Measurements from ENCODE around the gene LNX1. TPM values are rescaled to one million over a fixed set of nuclear protein-coding genes. Genes with fewer than 3 reads are reported as not detected.

The LNX1 gene
- total and polyA plus RNA-seq, 5 donors from 2014 or later, result 0.25 to 0.42 (median 0.32) TPM; not detected in 1

- H3K4me3 Mint-ChIP-seq, result no peak overlapping the region
- no peak overlapping the region for H3K4me3 ChIP-seq (ENCODE audit: low read depth, low read length)
- H3K9me3 Mint-ChIP-seq, result peaks cover 0 to 5% (median 3%) of the 10 kb centered on the region in 7 donors
- H3K4me1 ChIP-seq (ENCODE audit: control insufficient read depth, insufficient read depth, low read length, poor library complexity, severe bottlenecking), result no peaks in the 10 kb centered on the region
- no peaks in the 10 kb centered on the region for H3K4me1 Mint-ChIP-seq
- no peaks in the 10 kb centered on the region for H3K27me3 ChIP-seq (ENCODE audit: control insufficient read depth, insufficient read depth, low read length)
- no peak overlapping the region for H3K27ac Mint-ChIP-seq
- H3K27ac ChIP-seq (ENCODE audit: insufficient read depth, low read length, poor library complexity, severe bottlenecking), result no peak overlapping the region
- no peaks in the 10 kb centered on the region for H3K36me3 Mint-ChIP-seq
- no peak for DNase-seq
- peaks cover 22% of the 10 kb centered on the region for H3K27me3 Mint-ChIP-seq
- ATAC-seq (ENCODE audit: low read depth in 2 of 2), result no peak
- H3K9me3 ChIP-seq (ENCODE audit: control insufficient read depth in 2 of 2, low read length in 2 of 2), result no peaks in the 10 kb centered on the region
- H3K36me3 ChIP-seq (ENCODE audit: control insufficient read depth, insufficient read depth, low read length), result no peaks in the 10 kb centered on the region
Measured at GRCh38 chr4:53545273-53545672, 46.0 kb downstream of the LNX1 start.

- no peaks in the 10 kb centered on the region for H3K36me3 ChIP-seq (ENCODE audit: control insufficient read depth, insufficient read depth, low read length)
- Mint-ChIP-seq H3K4me3 (no peak overlapping the region), H3K4me1 (no peaks in the 10 kb centered on the region), H3K27me3 (peaks cover 26% of the 10 kb centered on the region), H3K27ac (no peak overlapping the region), H3K9me3 (peaks cover 0 to 3% (median under 1%) of the 10 kb centered on the region in 7 donors), H3K36me3 (no peaks in the 10 kb centered on the region)
- no peaks in the 10 kb centered on the region for H3K9me3 ChIP-seq (ENCODE audit: control insufficient read depth in 2 of 2, low read length in 2 of 2)
- H3K27ac ChIP-seq (ENCODE audit: insufficient read depth, low read length, poor library complexity, severe bottlenecking), result no peak overlapping the region
- no peak overlapping the region for H3K4me3 ChIP-seq (ENCODE audit: low read depth, low read length)
- H3K4me1 ChIP-seq (ENCODE audit: control insufficient read depth, insufficient read depth, low read length, poor library complexity, severe bottlenecking), result no peaks in the 10 kb centered on the region
- ATAC-seq (ENCODE audit: low read depth in 2 of 2), result no peak
- DNase-seq, result no peak
- no peaks in the 10 kb centered on the region for H3K27me3 ChIP-seq (ENCODE audit: control insufficient read depth, insufficient read depth, low read length)
Measured at GRCh38 chr4:53543561-53543960, 47.7 kb downstream of the LNX1 start.

- Mint-ChIP-seq H3K4me1 (no peaks in the 10 kb centered on the region), H3K27me3 (peaks cover 18% of the 10 kb centered on the region), H3K27ac (no peak overlapping the region), H3K9me3 (peaks cover 0 to 1% (median 0%) of the 10 kb centered on the region in 7 donors), H3K4me3 (no peak overlapping the region), H3K36me3 (no peaks in the 10 kb centered on the region)
- Histone ChIP-seq H3K9me3 (ENCODE audit: control insufficient read depth in 2 of 2, low read length in 2 of 2) (no peaks in the 10 kb centered on the region), H3K36me3 (ENCODE audit: control insufficient read depth, insufficient read depth, low read length) (no peaks in the 10 kb centered on the region), H3K4me1 (ENCODE audit: control insufficient read depth, insufficient read depth, low read length, poor library complexity, severe bottlenecking) (no peaks in the 10 kb centered on the region), H3K4me3 (ENCODE audit: low read depth, low read length) (no peak overlapping the region), H3K27me3 (ENCODE audit: control insufficient read depth, insufficient read depth, low read length) (peaks cover 4% of the 10 kb centered on the region), H3K27ac (ENCODE audit: insufficient read depth, low read length, poor library complexity, severe bottlenecking) (no peak overlapping the region)
- ATAC-seq (ENCODE audit: low read depth in 2 of 2), result no peak
- DNase-seq, result no peak
Measured at GRCh38 chr4:53541577-53542206, 49.6 kb downstream of the LNX1 start.

- peaks cover 20% of the 10 kb centered on the region for H3K27me3 Mint-ChIP-seq
- no peak overlapping the region for H3K27ac Mint-ChIP-seq
- H3K36me3 Mint-ChIP-seq, result no peaks in the 10 kb centered on the region
- H3K9me3 ChIP-seq (ENCODE audit: control insufficient read depth in 2 of 2, low read length in 2 of 2), result no peaks in the 10 kb centered on the region
- no peaks in the 10 kb centered on the region for H3K4me1 Mint-ChIP-seq
- no peaks in the 10 kb centered on the region for H3K36me3 ChIP-seq (ENCODE audit: control insufficient read depth, insufficient read depth, low read length)
- H3K4me1 ChIP-seq (ENCODE audit: control insufficient read depth, insufficient read depth, low read length, poor library complexity, severe bottlenecking), result no peaks in the 10 kb centered on the region
- no peak overlapping the region for H3K4me3 Mint-ChIP-seq
- H3K9me3 Mint-ChIP-seq, result peaks cover 0 to 2% (median 0%) of the 10 kb centered on the region in 7 donors
- H3K27me3 ChIP-seq (ENCODE audit: control insufficient read depth, insufficient read depth, low read length), result peaks cover 4% of the 10 kb centered on the region
- ATAC-seq (ENCODE audit: low read depth in 2 of 2) (no peak), DNase-seq (no peak)
- no peak overlapping the region for H3K27ac ChIP-seq (ENCODE audit: insufficient read depth, low read length, poor library complexity, severe bottlenecking)
- no peak overlapping the region for H3K4me3 ChIP-seq (ENCODE audit: low read depth, low read length)
Measured at GRCh38 chr4:53538756-53539155, 52.5 kb downstream of the LNX1 start.

- ATAC-seq (ENCODE audit: low read depth in 2 of 2) (no peak), DNase-seq (no peak)
- Histone ChIP-seq H3K4me1 (ENCODE audit: control insufficient read depth, insufficient read depth, low read length, poor library complexity, severe bottlenecking) (no peaks in the 10 kb centered on the region), H3K27me3 (ENCODE audit: control insufficient read depth, insufficient read depth, low read length) (peaks cover 4% of the 10 kb centered on the region), H3K36me3 (ENCODE audit: control insufficient read depth, insufficient read depth, low read length) (no peaks in the 10 kb centered on the region), H3K9me3 (ENCODE audit: control insufficient read depth in 2 of 2, low read length in 2 of 2) (no peaks in the 10 kb centered on the region), H3K4me3 (ENCODE audit: low read depth, low read length) (no peak overlapping the region), H3K27ac (ENCODE audit: insufficient read depth, low read length, poor library complexity, severe bottlenecking) (no peak overlapping the region)
- Mint-ChIP-seq H3K4me3 (no peak overlapping the region), H3K4me1 (no peaks in the 10 kb centered on the region), H3K27ac (no peak overlapping the region), H3K27me3 (peaks cover 20% of the 10 kb centered on the region), H3K36me3 (no peaks in the 10 kb centered on the region), H3K9me3 (peaks cover 0 to 2% (median 0%) of the 10 kb centered on the region in 7 donors)
Measured at GRCh38 chr4:53537606-53538005, 53.7 kb downstream of the LNX1 start.

GRCh38 chr4:53536328-53536727 is 55.0 kb downstream of the LNX1 start:
- Histone ChIP-seq H3K4me1 (ENCODE audit: control insufficient read depth, insufficient read depth, low read length, poor library complexity, severe bottlenecking) (no peaks in the 10 kb centered on the region), H3K27ac (ENCODE audit: insufficient read depth, low read length, poor library complexity, severe bottlenecking) (no peak overlapping the region), H3K9me3 (ENCODE audit: control insufficient read depth in 2 of 2, low read length in 2 of 2) (no peaks in the 10 kb centered on the region), H3K4me3 (ENCODE audit: low read depth, low read length) (no peak overlapping the region), H3K36me3 (ENCODE audit: control insufficient read depth, insufficient read depth, low read length) (no peaks in the 10 kb centered on the region), H3K27me3 (ENCODE audit: control insufficient read depth, insufficient read depth, low read length) (peaks cover 4% of the 10 kb centered on the region)
- no peaks in the 10 kb centered on the region for H3K4me1 Mint-ChIP-seq
- ATAC-seq (ENCODE audit: low read depth in 2 of 2) (no peak), DNase-seq (no peak)
- no peak overlapping the region for H3K27ac Mint-ChIP-seq
- H3K36me3 Mint-ChIP-seq, result no peaks in the 10 kb centered on the region
- H3K4me3 Mint-ChIP-seq, result no peak overlapping the region
- H3K9me3 Mint-ChIP-seq, result peaks cover 0 to 2% (median 0%) of the 10 kb centered on the region in 7 donors
- peaks cover 14% of the 10 kb centered on the region for H3K27me3 Mint-ChIP-seq

GRCh38 chr4:53535567-53535966 is 55.7 kb downstream of the LNX1 start:
- H3K27ac Mint-ChIP-seq, result no peak overlapping the region
- no peaks in the 10 kb centered on the region for H3K36me3 Mint-ChIP-seq
- H3K27ac ChIP-seq (ENCODE audit: insufficient read depth, low read length, poor library complexity, severe bottlenecking), result no peak overlapping the region
- no peaks in the 10 kb centered on the region for H3K9me3 ChIP-seq (ENCODE audit: control insufficient read depth in 2 of 2, low read length in 2 of 2)
- no peaks in the 10 kb centered on the region for H3K36me3 ChIP-seq (ENCODE audit: control insufficient read depth, insufficient read depth, low read length)
- no peaks in the 10 kb centered on the region for H3K4me1 ChIP-seq (ENCODE audit: control insufficient read depth, insufficient read depth, low read length, poor library complexity, severe bottlenecking)
- H3K9me3 Mint-ChIP-seq, result peaks cover 0 to 2% (median 0%) of the 10 kb centered on the region in 7 donors
- peaks cover 14% of the 10 kb centered on the region for H3K27me3 Mint-ChIP-seq
- no peak overlapping the region for H3K4me3 ChIP-seq (ENCODE audit: low read depth, low read length)
- peaks cover 4% of the 10 kb centered on the region for H3K27me3 ChIP-seq (ENCODE audit: control insufficient read depth, insufficient read depth, low read length)
- ATAC-seq (ENCODE audit: low read depth in 2 of 2) (no peak), DNase-seq (no peak)
- no peak overlapping the region for H3K4me3 Mint-ChIP-seq
- no peaks in the 10 kb centered on the region for H3K4me1 Mint-ChIP-seq

GRCh38 chr4:53534684-53535083 is 56.6 kb downstream of the LNX1 start:
- Histone ChIP-seq H3K9me3 (ENCODE audit: control insufficient read depth in 2 of 2, low read length in 2 of 2) (no peaks in the 10 kb centered on the region), H3K36me3 (ENCODE audit: control insufficient read depth, insufficient read depth, low read length) (no peaks in the 10 kb centered on the region), H3K4me3 (ENCODE audit: low read depth, low read length) (no peak overlapping the region), H3K27ac (ENCODE audit: insufficient read depth, low read length, poor library complexity, severe bottlenecking) (no peak overlapping the region), H3K4me1 (ENCODE audit: control insufficient read depth, insufficient read depth, low read length, poor library complexity, severe bottlenecking) (no peaks in the 10 kb centered on the region), H3K27me3 (ENCODE audit: control insufficient read depth, insufficient read depth, low read length) (peaks cover 4% of the 10 kb centered on the region)
- no peak for ATAC-seq (ENCODE audit: low read depth in 2 of 2)
- H3K27me3 Mint-ChIP-seq, result peaks cover 14% of the 10 kb centered on the region
- peaks cover 0 to 2% (median 0%) of the 10 kb centered on the region in 7 donors for H3K9me3 Mint-ChIP-seq
- no peak overlapping the region for H3K4me3 Mint-ChIP-seq
- no peaks in the 10 kb centered on the region for H3K36me3 Mint-ChIP-seq
- DNase-seq, result no peak
- H3K4me1 Mint-ChIP-seq, result no peaks in the 10 kb centered on the region
- H3K27ac Mint-ChIP-seq, result no peak overlapping the region
